H1 (cell line): ENCODE results near the gene IFITM10. TPM values are rescaled to one million over a fixed set of nuclear protein-coding genes. Genes with fewer than 3 reads are reported as not detected.

ENCODE experiments used
- ASH2L ChIP-seq: fragments of 200-600, 300-600 bp; sonication (generic); IDR thresholded peaks from one replicate; pipeline ENCODE4 v1.7.1; 2017; ENCODE audit warnings: low read length
- CBX8 ChIP-seq: fragments of 300-800, 300-1000 bp; sonication (generic); IDR thresholded peaks from 2 replicates; pipeline ENCODE4 v1.7.1; 2016; ENCODE audit warnings: low read depth, low read length, borderline replicate concordance
- CEBPB ChIP-seq: IDR thresholded peaks from 2 replicates; pipeline ENCODE4 v1.6.1; 2012; ENCODE audit warnings: low read depth, low read length
- KDM4A ChIP-seq: IDR thresholded peaks from one replicate; pipeline ENCODE4 v1.7.1; 2012; ENCODE audit warnings: low read depth, mild to moderate bottlenecking, moderate library complexity, low read length, inconsistent platforms; ENCODE audit not compliant: severe bottlenecking
- MAFK ChIP-seq: IDR thresholded peaks from 2 replicates; pipeline ENCODE4 v1.6.1; 2012; ENCODE audit warnings: low read depth, mild to moderate bottlenecking, improper control_type of control experiment, low read length
- PHF8 ChIP-seq: fragments of 200-600 bp; sonication (generic); conservative IDR thresholded peaks from 2 replicates; pipeline ENCODE4 v1.7.1; 2012; ENCODE audit warnings: low read depth, mild to moderate bottlenecking, inconsistent platforms, low read length, moderate library complexity
- SAP30 ChIP-seq: fragments of 300-600 bp; sonication (generic); IDR thresholded peaks from 2 replicates; pipeline ENCODE4 v1.7.1; 2012; ENCODE audit warnings: low read length, moderate library complexity, mild to moderate bottlenecking, inconsistent platforms; ENCODE audit not compliant: insufficient read depth, insufficient replicate concordance
- SIX5 ChIP-seq: IDR thresholded peaks from 2 replicates; pipeline ENCODE4 v1.6.1; 2011; ENCODE audit warnings: mild to moderate bottlenecking, low read depth, low read length
- SP2 ChIP-seq: IDR thresholded peaks from 2 replicates; pipeline ENCODE4 v1.6.1; 2012; ENCODE audit warnings: mild to moderate bottlenecking, low read length, inconsistent platforms
- SUZ12 ChIP-seq: fragments of 200-600 bp; sonication (generic); IDR thresholded peaks from 2 replicates; pipeline ENCODE4 v1.6.1; 2012; ENCODE audit warnings: mild to moderate bottlenecking, inconsistent platforms, low read length, moderate library complexity, mixed read lengths
- polyA plus RNA-seq, 7 experiments: library from polyadenylated mRNA; depleted of rRNA in 3 of 7; stranded (reverse) in 5 of 7; unstranded in 2 of 7; fragments of >200 nt in 5 of 7; fragments of 200-250 nt in 2 of 7; gene quantifications; 1 replicate in 5 of 7; 2 replicates in 1 of 7; 4 replicates in 1 of 7; pipeline versions ENCODE4 v1.2.1 to v1.2.3, GENCODE V29; 2011 to 2013; ENCODE audit warnings: missing spikeins in 2 of 7, mixed read lengths in 2 of 7
- total RNA-seq: library from RNA; stranded (reverse); fragmentation: NEBNext Ultra II Directional; extraction: Animal tissue kit (Norgen Biotek cat#: 25700); gene quantifications from 2 replicates; pipeline ENCODE4 v1.2.1, GENCODE V29; 2021

Gene IFITM10
- total and polyA plus RNA-seq, 2 of the 8 experiments (the other 6 are each of a cell fraction or from before 2014, with no cell fraction given), result 0.08 to 0.22 TPM

DNA sequence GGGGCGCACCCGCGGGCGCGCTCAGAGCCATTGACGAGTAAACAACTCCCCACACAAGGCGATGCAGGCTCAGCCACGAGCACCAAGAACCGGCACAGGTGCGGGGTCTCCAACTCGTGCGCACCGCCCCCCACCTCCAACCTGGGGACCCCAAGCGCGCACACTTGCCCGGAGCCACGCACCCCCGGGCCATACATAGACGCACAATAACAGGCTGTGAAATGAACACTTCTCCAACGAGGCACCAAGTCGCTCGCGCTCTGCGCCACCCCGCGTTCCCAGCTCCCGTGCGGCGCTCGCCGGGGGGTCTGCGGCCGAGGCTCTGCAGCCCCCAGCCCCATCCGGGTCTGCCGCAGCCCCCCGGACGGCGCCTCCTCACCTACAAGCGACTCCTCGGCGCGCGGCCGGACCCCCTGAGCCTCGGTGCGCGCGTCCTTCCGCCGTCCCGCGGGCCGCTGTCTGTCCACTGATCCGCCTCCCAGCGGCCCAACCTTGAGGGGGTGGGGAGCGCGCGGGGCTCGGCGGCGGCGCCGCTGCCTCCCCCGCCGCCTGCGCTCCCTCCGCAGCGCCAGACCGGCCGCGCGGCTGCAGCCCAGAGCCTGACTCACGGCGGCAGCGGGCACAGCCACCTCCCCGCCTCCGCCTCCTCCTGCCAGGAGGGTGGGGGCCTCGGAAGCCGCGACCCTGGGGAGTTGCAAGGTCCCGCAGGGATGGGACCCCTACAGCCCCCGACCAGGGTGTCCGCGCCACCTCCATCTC is 1.6 kb downstream of the IFITM10 start (continued):
- TF ChIP-seq SP2 (no peak), SIX5 (no peak), CEBPB (no peak), ASH2L (no peak), MAFK (no peak), SUZ12 (peak; percentile 78), PHF8 (no peak), KDM4A (peak; percentile 56), SAP30 (no peak), CBX8 (no peak)
